Measurements from ENCODE around the gene ANKRD17.

GRCh38 chr4:73098713-73099112, 159.9 kb downstream of the ANKRD17 start:
- TF ChIP-seq EP300 (IDR thresholded peaks at IDR 0.05), result no peak
- TF ChIP-seq POLR2A (IDR thresholded peaks at IDR 0.05), result no peak
- TF ChIP-seq CTCF (IDR thresholded peaks at IDR 0.05), result no peak
